ENCODE results near the gene CDK1. TPM values are rescaled to one million over a fixed set of nuclear protein-coding genes. Genes with fewer than 3 reads are reported as not detected.
"Not testable (repeated sequence)": the region's sequence is repeated elsewhere in the genome, so short reads cannot be mapped to it uniquely, and the experiment has no call there.

Gene CDK1
- total RNA-seq, 1 donor from 2014 or later: 70.1 TPM

DNA sequence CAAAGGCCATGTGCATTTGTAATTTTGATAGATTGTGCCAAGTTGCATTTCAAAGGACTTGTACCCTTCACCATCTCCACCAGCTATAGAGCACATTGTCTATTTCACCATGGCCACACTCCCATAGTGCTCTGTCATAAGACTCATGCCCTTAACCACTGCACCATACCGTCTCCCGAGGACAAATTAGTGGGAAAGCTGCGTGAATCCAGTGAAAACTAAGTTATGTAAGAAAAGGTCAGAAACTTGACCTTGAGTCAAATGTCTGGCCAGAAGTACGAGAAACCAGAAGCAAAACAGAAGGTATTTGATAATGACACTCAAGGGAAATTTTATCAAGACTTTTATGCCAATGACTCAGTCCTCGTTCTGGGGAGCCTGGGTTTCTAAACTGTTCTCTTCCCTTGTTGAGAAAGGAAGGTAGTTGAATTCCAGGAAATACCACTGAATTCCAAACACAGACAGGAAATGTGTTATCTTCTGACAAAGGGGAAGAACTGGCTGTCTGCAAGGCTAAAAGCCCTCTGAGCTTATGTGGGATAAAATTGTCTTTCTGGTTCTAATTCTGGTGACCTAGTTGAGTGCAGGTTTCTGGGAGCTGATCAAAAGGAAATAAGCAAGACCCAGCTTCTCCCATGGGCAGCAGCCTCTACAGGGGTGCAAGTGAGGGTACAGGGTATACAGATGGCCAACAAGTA, 49.7 kb downstream of the CDK1 start:
- H3K27ac Mint-ChIP-seq: no peak overlapping the region
- no peaks in the 10 kb centered on the region for H3K27me3 Mint-ChIP-seq
- no peaks in the 10 kb centered on the region for H3K36me3 Mint-ChIP-seq
- H3K4me3 Mint-ChIP-seq: no peak overlapping the region
- DNase-seq (ENCODE audit: extremely low spot score, unreplicated experiment): no peak
- peaks cover 18% of the 10 kb centered on the region for H3K4me1 Mint-ChIP-seq (ENCODE audit: unreplicated experiment)
- no peaks in the 10 kb centered on the region for H3K9me3 Mint-ChIP-seq
- TF ChIP-seq, protein P1, sequence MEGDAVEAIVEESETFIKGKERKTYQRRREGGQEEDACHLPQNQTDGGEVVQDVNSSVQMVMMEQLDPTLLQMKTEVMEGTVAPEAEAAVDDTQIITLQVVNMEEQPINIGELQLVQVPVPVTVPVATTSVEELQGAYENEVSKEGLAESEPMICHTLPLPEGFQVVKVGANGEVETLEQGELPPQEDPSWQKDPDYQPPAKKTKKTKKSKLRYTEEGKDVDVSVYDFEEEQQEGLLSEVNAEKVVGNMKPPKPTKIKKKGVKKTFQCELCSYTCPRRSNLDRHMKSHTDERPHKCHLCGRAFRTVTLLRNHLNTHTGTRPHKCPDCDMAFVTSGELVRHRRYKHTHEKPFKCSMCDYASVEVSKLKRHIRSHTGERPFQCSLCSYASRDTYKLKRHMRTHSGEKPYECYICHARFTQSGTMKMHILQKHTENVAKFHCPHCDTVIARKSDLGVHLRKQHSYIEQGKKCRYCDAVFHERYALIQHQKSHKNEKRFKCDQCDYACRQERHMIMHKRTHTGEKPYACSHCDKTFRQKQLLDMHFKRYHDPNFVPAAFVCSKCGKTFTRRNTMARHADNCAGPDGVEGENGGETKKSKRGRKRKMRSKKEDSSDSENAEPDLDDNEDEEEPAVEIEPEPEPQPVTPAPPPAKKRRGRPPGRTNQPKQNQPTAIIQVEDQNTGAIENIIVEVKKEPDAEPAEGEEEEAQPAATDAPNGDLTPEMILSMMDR (conservative IDR thresholded peaks at IDR 0.05): no peak

- H3K4me3 Mint-ChIP-seq: no peak overlapping the region
- no peak overlapping the region for H3K27ac Mint-ChIP-seq
- H3K36me3 Mint-ChIP-seq: no peaks in the 10 kb centered on the region
- H3K4me1 Mint-ChIP-seq (ENCODE audit: unreplicated experiment): peaks cover 13% of the 10 kb centered on the region
- no peak for DNase-seq (ENCODE audit: extremely low spot score, unreplicated experiment)
- no peaks in the 10 kb centered on the region for H3K27me3 Mint-ChIP-seq
- TF ChIP-seq, protein P1 (conservative IDR thresholded peaks at IDR 0.05): no peak
- no peaks in the 10 kb centered on the region for H3K9me3 Mint-ChIP-seq
Observed at GRCh38 chr10:60828489-60828852, 50.2 kb downstream of the CDK1 start.

GRCh38 chr10:60832136-60832535, 53.9 kb downstream of the CDK1 start:
- H3K9me3 Mint-ChIP-seq; H3K4me3 Mint-ChIP-seq; H3K27ac Mint-ChIP-seq; H3K36me3 Mint-ChIP-seq; DNase-seq (ENCODE audit: extremely low spot score, unreplicated experiment); H3K27me3 Mint-ChIP-seq: not testable (repeated sequence)
- H3K4me1 Mint-ChIP-seq (ENCODE audit: unreplicated experiment): peaks cover 13% of the 10 kb centered on the region

DNA sequence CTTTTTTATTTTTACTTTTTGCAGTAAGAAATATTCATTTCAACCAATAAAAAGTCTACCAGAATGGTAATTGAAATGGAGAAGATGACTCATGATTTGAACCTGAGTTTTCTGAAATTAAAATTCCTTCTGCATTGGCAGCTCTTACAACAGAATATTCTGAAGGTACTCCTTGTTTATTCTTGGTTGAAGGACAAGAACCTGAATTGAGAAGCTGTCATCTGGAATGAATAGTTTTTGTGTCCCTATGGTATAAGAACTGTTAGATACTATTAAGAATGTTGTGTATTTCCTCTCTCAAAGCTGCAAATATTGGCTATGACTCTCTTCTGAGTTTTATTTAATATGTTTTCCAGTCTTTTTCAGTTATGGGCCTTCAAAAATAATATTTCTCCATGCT, 56.1 kb downstream of the CDK1 start:
- H3K36me3 Mint-ChIP-seq: no peaks in the 10 kb centered on the region
- no peaks in the 10 kb centered on the region for H3K9me3 Mint-ChIP-seq
- TF ChIP-seq, protein P1 (conservative IDR thresholded peaks at IDR 0.05): no peak

GRCh38 chr10:60835049-60835448, 56.8 kb downstream of the CDK1 start:
- H3K4me3 Mint-ChIP-seq: no peak overlapping the region
- H3K36me3 Mint-ChIP-seq: no peaks in the 10 kb centered on the region
- TF ChIP-seq, protein P1 (conservative IDR thresholded peaks at IDR 0.05): no peak
- no peak overlapping the region for H3K27ac Mint-ChIP-seq
- H3K27me3 Mint-ChIP-seq: no peaks in the 10 kb centered on the region
- no peaks in the 10 kb centered on the region for H3K9me3 Mint-ChIP-seq
- H3K4me1 Mint-ChIP-seq (ENCODE audit: unreplicated experiment): peaks cover 9% of the 10 kb centered on the region
- no peak for DNase-seq (ENCODE audit: extremely low spot score, unreplicated experiment)

More for the DNA sequence above, 56.1 kb downstream of the CDK1 start:
- peaks cover 9% of the 10 kb centered on the region for H3K4me1 Mint-ChIP-seq (ENCODE audit: unreplicated experiment)
- H3K27me3 Mint-ChIP-seq: no peaks in the 10 kb centered on the region
- no peak overlapping the region for H3K27ac Mint-ChIP-seq
- H3K4me3 Mint-ChIP-seq: no peak overlapping the region
- DNase-seq (ENCODE audit: extremely low spot score, unreplicated experiment): no peak

- not testable (repeated sequence) for H3K4me1 Mint-ChIP-seq (ENCODE audit: unreplicated experiment); H3K27ac Mint-ChIP-seq; DNase-seq (ENCODE audit: extremely low spot score, unreplicated experiment); H3K9me3 Mint-ChIP-seq; H3K4me3 Mint-ChIP-seq; H3K36me3 Mint-ChIP-seq; H3K27me3 Mint-ChIP-seq
Observed at GRCh38 chr10:60841227-60841626, 62.9 kb downstream of the CDK1 start.

DNA sequence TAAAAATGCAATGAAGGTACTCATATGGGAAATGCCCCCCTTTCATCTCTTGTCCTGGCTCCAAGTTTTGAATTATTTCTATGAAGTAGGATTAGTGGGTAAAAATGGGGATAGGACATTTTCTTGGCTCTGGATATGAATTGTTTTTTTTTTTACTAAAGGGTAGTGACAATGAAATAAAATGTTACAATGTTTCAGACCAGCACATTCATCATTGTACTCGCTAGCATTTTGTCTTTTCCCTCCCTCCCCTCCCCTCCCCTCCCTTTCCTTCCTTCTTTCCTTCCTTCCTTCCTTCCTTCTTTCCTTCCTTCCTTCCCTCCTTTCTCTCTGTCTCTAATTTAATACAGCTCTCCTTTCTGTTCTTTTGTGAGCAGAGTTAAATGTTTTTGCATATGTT, 64.4 kb downstream of the CDK1 start:
- DNase-seq (ENCODE audit: extremely low spot score, unreplicated experiment): no peak
- no peaks in the 10 kb centered on the region for H3K9me3 Mint-ChIP-seq
- no peak overlapping the region for H3K4me3 Mint-ChIP-seq
- no peaks in the 10 kb centered on the region for H3K36me3 Mint-ChIP-seq
- H3K4me1 Mint-ChIP-seq (ENCODE audit: unreplicated experiment): peaks cover 6% of the 10 kb centered on the region
- H3K27me3 Mint-ChIP-seq: no peaks in the 10 kb centered on the region
- TF ChIP-seq, protein P1 (conservative IDR thresholded peaks at IDR 0.05): no peak
- no peak overlapping the region for H3K27ac Mint-ChIP-seq

All from type B pancreatic cell (in vitro differentiated cells).